NB4 (cell line): ENCODE results near the gene ARHGEF38.
"Not testable (repeated sequence)": the region's sequence is repeated elsewhere in the genome, so short reads cannot be mapped to it uniquely, and the experiment has no call there.

Source experiments
- DNase-seq: peaks from one replicate; pipeline ENCODE4 v3.0.0; 2010; ENCODE audit warnings: low read depth
- H3K4me3 ChIP-seq: one replicate; pipeline ENCODE4 v1.5.1; 2011; ENCODE audit warnings: mild to moderate bottlenecking, low read depth, low read length, moderate library complexity
- MAX ChIP-seq: IDR thresholded peaks from 2 replicates; pipeline ENCODE4 v1.6.1; 2011; ENCODE audit warnings: low read depth, low read length
- MYC ChIP-seq: IDR thresholded peaks from 2 replicates; pipeline ENCODE4 v1.6.1; 2011; ENCODE audit warnings: low read depth, low read length
- POLR2A ChIP-seq: IDR thresholded peaks from 2 replicates; pipeline ENCODE4 v1.6.1; 2011; ENCODE audit warnings: mild to moderate bottlenecking; ENCODE audit not compliant: insufficient read length; ENCODE audit errors: extremely low read depth
- TF ChIP-seq, protein P1 (sequence below): IDR thresholded peaks from one replicate; pipeline ENCODE4 v1.5.1; 2012; ENCODE audit warnings: low read depth, low read length

ARHGEF38 gene

GRCh38 chr4:105677709-105678108 lies 125.3 kb downstream of the ARHGEF38 start:
- no peak overlapping the region for H3K4me3 ChIP-seq
- DNase-seq: no peak
- TF ChIP-seq, protein P1, sequence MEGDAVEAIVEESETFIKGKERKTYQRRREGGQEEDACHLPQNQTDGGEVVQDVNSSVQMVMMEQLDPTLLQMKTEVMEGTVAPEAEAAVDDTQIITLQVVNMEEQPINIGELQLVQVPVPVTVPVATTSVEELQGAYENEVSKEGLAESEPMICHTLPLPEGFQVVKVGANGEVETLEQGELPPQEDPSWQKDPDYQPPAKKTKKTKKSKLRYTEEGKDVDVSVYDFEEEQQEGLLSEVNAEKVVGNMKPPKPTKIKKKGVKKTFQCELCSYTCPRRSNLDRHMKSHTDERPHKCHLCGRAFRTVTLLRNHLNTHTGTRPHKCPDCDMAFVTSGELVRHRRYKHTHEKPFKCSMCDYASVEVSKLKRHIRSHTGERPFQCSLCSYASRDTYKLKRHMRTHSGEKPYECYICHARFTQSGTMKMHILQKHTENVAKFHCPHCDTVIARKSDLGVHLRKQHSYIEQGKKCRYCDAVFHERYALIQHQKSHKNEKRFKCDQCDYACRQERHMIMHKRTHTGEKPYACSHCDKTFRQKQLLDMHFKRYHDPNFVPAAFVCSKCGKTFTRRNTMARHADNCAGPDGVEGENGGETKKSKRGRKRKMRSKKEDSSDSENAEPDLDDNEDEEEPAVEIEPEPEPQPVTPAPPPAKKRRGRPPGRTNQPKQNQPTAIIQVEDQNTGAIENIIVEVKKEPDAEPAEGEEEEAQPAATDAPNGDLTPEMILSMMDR: no peak
- TF ChIP-seq MYC (no peak), MAX (no peak), POLR2A (no peak)

- no peak for DNase-seq
- H3K4me3 ChIP-seq: no peak overlapping the region
- TF ChIP-seq POLR2A (no peak), MAX (no peak)
Observed at GRCh38 chr4:105679186-105679585, 126.8 kb downstream of the ARHGEF38 start.

GRCh38 chr4:105683038-105683437 lies 130.6 kb downstream of the ARHGEF38 start:
- DNase-seq: no peak
- H3K4me3 ChIP-seq: no peak overlapping the region
- TF ChIP-seq POLR2A (no peak), MAX (no peak), MYC (no peak)
- TF ChIP-seq, protein P1: no peak

DNA sequence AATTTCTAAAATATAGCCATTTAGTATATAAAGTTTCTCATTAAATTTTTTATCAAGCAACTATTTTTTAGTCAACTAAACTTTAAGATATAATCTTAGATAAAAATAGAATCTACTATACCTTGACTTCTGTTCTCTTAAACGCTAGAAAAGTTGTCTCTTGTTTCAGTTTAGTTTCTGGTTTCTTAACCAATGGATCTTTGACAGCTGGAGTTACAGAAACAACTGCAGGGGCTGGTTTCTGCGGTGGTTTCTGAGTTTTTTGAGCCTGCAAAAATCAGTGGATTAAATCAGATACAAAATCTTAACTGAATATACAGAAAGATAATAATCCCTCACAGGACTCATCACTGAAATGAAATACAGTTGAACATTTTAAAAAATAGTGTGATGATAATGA lies 134.2 kb downstream of the ARHGEF38 start:
- DNase-seq: no peak
- no peak for TF ChIP-seq POLR2A
- TF ChIP-seq, protein P1: no peak
- no peak for TF ChIP-seq MYC
- no peak for TF ChIP-seq MAX

DNA sequence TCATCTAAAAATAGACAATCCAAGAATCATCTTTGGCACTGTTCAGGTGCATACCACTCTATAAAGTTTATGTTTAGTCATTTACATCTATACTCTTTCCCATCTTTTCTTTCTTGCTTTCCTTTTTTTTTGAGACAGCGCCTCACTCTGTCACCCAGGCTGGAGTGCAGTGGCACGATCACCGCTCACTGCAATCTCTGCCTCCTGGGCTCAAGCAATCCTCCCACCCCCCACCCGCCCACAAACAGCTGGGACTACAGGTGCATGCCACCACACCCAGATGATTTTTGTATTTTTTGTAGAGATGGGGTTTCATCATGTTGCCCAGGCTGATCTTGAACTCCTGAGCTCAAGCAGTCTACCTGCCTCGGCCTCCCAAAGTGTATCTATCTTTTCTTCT lies 142.4 kb downstream of the ARHGEF38 start:
- not testable (repeated sequence) for DNase-seq, H3K4me3 ChIP-seq

More for the DNA sequence above, 134.2 kb downstream of the ARHGEF38 start:
- no peak overlapping the region for H3K4me3 ChIP-seq

GRCh38 chr4:105695832-105696231 lies 143.4 kb downstream of the ARHGEF38 start:
- DNase-seq, H3K4me3 ChIP-seq: not testable (repeated sequence)

GRCh38 chr4:105698607-105699006 lies 146.2 kb downstream of the ARHGEF38 start:
- no peak for DNase-seq
- TF ChIP-seq, protein P1: no peak
- TF ChIP-seq POLR2A (no peak), MYC (no peak), MAX (no peak)
- no peak overlapping the region for H3K4me3 ChIP-seq

DNA sequence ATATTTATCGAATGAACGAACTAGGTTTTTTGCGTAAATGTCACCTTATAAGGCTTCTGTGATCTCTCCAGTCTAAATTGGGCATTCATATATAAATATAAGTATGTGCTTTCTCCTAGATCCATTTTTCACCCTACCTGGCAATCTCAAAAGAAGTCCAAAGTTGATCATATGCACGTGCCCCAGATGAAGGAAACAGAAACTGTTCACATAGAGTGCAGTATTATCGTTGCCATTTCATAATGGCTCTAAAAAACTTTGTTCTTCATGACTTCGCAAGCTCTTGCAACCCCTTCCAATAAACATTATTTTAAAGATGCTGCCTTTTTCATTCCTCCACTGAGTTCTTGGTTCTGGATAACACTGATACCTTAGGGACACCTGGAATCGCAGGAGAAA lies 155.4 kb downstream of the ARHGEF38 start:
- no peak for DNase-seq
- peak overlapping the region; percentile 100 for H3K4me3 ChIP-seq
- TF ChIP-seq MAX: 0 out of 2 replicates have a peak, but pooled peaks have one; percentile 28
- no peak for TF ChIP-seq POLR2A
